PC-9 (cell line): ENCODE data around the gene HNF1A.

ENCODE experiments used
- EZH2 ChIP-seq: fragments of 200-600 bp; sonication (generic); IDR thresholded peaks from 2 replicates; pipeline ENCODE4 v1.8.0; 2017; ENCODE audit warnings: antibody characterized with exemption, low read depth
- TF ChIP-seq, protein P1 (sequence below): fragments of 200-600 bp; sonication (generic); conservative IDR thresholded peaks from 2 replicates; pipeline ENCODE4 v1.6.1; 2017; ENCODE audit warnings: mixed run types, antibody characterized with exemption, mild to moderate bottlenecking, moderate library complexity

DNA sequence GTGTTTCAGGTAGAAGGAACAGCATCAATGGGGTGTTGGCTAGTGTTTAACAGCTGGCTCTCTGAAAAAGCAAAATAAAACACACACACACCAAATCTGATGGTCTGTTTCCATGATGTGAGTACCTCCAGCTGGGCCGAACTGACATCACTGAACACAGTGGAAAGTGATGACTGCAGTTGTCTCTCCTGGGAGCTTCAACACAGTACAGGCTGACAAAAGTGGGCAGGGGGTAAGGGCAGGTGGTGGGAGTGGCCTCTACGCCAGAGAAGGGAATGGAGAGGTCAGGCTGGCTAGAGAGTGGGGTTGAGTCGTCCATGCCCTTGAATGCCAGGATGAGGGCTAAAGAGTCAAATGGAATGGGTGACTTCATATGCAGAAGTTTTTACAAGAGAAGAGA, 8.0 kb upstream of the HNF1A start:
- TF ChIP-seq, protein P1, sequence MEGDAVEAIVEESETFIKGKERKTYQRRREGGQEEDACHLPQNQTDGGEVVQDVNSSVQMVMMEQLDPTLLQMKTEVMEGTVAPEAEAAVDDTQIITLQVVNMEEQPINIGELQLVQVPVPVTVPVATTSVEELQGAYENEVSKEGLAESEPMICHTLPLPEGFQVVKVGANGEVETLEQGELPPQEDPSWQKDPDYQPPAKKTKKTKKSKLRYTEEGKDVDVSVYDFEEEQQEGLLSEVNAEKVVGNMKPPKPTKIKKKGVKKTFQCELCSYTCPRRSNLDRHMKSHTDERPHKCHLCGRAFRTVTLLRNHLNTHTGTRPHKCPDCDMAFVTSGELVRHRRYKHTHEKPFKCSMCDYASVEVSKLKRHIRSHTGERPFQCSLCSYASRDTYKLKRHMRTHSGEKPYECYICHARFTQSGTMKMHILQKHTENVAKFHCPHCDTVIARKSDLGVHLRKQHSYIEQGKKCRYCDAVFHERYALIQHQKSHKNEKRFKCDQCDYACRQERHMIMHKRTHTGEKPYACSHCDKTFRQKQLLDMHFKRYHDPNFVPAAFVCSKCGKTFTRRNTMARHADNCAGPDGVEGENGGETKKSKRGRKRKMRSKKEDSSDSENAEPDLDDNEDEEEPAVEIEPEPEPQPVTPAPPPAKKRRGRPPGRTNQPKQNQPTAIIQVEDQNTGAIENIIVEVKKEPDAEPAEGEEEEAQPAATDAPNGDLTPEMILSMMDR = no peak
- no peak for TF ChIP-seq EZH2
